Measurements from ENCODE around the gene CAPN11. TPM values are rescaled to one million over a fixed set of nuclear protein-coding genes. Genes with fewer than 3 reads are reported as not detected.

CAPN11 gene
- total and polyA plus RNA-seq, 2 experiments from 2014 or later, result 1.1 to 1.7 TPM

DNA sequence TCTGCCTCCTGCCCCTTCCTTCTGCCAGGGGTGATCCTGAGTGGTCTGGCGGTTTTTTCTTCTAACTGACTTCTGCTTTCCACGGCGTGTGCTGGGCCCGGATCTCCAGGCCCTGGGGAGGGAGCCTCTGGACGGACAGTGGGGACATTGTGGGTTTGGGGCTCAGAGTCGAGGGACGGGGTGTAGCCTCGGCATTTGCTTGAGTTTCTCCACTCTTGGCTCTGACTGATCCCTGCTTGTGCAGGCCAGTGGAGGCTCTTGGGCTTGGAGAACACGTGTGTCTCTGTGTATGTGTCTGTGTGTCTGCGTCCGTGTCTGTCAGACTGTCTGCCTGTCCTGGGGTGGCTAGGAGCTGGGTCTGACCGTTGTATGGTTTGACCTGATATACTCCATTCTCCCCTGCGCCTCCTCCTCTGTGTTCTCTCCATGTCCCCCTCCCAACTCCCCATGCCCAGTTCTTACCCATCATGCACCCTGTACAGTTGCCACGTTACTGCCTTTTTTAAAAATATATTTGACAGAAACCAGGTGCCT, 75.0 kb downstream of the CAPN11 start (continued):
- TF ChIP-seq, protein P1, sequence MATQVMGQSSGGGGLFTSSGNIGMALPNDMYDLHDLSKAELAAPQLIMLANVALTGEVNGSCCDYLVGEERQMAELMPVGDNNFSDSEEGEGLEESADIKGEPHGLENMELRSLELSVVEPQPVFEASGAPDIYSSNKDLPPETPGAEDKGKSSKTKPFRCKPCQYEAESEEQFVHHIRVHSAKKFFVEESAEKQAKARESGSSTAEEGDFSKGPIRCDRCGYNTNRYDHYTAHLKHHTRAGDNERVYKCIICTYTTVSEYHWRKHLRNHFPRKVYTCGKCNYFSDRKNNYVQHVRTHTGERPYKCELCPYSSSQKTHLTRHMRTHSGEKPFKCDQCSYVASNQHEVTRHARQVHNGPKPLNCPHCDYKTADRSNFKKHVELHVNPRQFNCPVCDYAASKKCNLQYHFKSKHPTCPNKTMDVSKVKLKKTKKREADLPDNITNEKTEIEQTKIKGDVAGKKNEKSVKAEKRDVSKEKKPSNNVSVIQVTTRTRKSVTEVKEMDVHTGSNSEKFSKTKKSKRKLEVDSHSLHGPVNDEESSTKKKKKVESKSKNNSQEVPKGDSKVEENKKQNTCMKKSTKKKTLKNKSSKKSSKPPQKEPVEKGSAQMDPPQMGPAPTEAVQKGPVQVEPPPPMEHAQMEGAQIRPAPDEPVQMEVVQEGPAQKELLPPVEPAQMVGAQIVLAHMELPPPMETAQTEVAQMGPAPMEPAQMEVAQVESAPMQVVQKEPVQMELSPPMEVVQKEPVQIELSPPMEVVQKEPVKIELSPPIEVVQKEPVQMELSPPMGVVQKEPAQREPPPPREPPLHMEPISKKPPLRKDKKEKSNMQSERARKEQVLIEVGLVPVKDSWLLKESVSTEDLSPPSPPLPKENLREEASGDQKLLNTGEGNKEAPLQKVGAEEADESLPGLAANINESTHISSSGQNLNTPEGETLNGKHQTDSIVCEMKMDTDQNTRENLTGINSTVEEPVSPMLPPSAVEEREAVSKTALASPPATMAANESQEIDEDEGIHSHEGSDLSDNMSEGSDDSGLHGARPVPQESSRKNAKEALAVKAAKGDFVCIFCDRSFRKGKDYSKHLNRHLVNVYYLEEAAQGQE (IDR thresholded peaks at IDR 0.05; ENCODE audit: unreplicated experiment), result no peak
- no peak for TF ChIP-seq ZNF114 (CRISPR knock-in tag; IDR thresholded peaks at IDR 0.05)
- no peak for TF ChIP-seq EZH2 (IDR thresholded peaks at IDR 0.05; ENCODE audit: low read depth, unreplicated experiment)
- TF ChIP-seq POLR2AphosphoS5 (IDR thresholded peaks at IDR 0.05; ENCODE audit: low read depth), result no peak
- TF ChIP-seq ZNF331 (CRISPR knock-in tag; IDR thresholded peaks at IDR 0.05; ENCODE audit: low read depth), result no peak
- TF ChIP-seq, protein P2, sequence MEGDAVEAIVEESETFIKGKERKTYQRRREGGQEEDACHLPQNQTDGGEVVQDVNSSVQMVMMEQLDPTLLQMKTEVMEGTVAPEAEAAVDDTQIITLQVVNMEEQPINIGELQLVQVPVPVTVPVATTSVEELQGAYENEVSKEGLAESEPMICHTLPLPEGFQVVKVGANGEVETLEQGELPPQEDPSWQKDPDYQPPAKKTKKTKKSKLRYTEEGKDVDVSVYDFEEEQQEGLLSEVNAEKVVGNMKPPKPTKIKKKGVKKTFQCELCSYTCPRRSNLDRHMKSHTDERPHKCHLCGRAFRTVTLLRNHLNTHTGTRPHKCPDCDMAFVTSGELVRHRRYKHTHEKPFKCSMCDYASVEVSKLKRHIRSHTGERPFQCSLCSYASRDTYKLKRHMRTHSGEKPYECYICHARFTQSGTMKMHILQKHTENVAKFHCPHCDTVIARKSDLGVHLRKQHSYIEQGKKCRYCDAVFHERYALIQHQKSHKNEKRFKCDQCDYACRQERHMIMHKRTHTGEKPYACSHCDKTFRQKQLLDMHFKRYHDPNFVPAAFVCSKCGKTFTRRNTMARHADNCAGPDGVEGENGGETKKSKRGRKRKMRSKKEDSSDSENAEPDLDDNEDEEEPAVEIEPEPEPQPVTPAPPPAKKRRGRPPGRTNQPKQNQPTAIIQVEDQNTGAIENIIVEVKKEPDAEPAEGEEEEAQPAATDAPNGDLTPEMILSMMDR (conservative IDR thresholded peaks at IDR 0.05; ENCODE audit: low read depth in 2 of 2), result no peak
- TF ChIP-seq NANOG (IDR thresholded peaks at IDR 0.05; ENCODE audit: borderline replicate concordance), result no peak

Small RNA genes lying within 50 kb of the gene (small RNA-seq; reads per million reads assigned to genes)
- gene RN7SL811P (ENCODE audit: low replicate concordance), result not detected

Other genes with a start within 250 kb of the CAPN11 start
- gene MRPL14, start 31.4 kb upstream of the CAPN11 start, total RNA-seq (2014; rRNA removed; shearing (Covaris generic)), result 62.6 and 70.0 TPM in 2 replicates
- gene MRPL14, start 31.4 kb upstream of the CAPN11 start, polyA plus RNA-seq (2016; fragmentation: Nextera tagmentation; extraction: Ambion mirVana), result 178 and 191 TPM in 2 replicates
- gene TMEM63B, start 31.3 kb upstream of the CAPN11 start, total RNA-seq (2014; rRNA removed; shearing (Covaris generic)), result 30.2 and 36.0 TPM in 2 replicates
- gene TMEM63B, start 31.3 kb upstream of the CAPN11 start, polyA plus RNA-seq (2016; fragmentation: Nextera tagmentation; extraction: Ambion mirVana), result 8.0 and 10.1 TPM in 2 replicates
- gene MYMX, start 58.1 kb downstream of the CAPN11 start, total RNA-seq (2014; rRNA removed; shearing (Covaris generic)), result 2.8 TPM in 2 replicates
- 5.2 and 7.1 TPM in 2 replicates for gene MYMX, start 58.1 kb downstream of the CAPN11 start, polyA plus RNA-seq (2016; fragmentation: Nextera tagmentation; extraction: Ambion mirVana)
- 149 and 169 TPM in 2 replicates for gene SLC29A1, start 64.8 kb downstream of the CAPN11 start, total RNA-seq (2014; rRNA removed; shearing (Covaris generic))
- gene SLC29A1, start 64.8 kb downstream of the CAPN11 start, polyA plus RNA-seq (2016; fragmentation: Nextera tagmentation; extraction: Ambion mirVana), result 67.6 and 73.1 TPM in 2 replicates
- gene HSP90AB1, start 88.3 kb downstream of the CAPN11 start, total RNA-seq (2014; rRNA removed; shearing (Covaris generic)), result 2,361 and 2,444 TPM in 2 replicates
- 1,345 and 1,425 TPM in 2 replicates for gene HSP90AB1, start 88.3 kb downstream of the CAPN11 start, polyA plus RNA-seq (2016; fragmentation: Nextera tagmentation; extraction: Ambion mirVana)
- 30.5 and 30.9 TPM in 2 replicates for gene SLC35B2, start 98.7 kb downstream of the CAPN11 start, total RNA-seq (2014; rRNA removed; shearing (Covaris generic))
- 14.0 and 14.7 TPM in 2 replicates for gene SLC35B2, start 98.7 kb downstream of the CAPN11 start, polyA plus RNA-seq (2016; fragmentation: Nextera tagmentation; extraction: Ambion mirVana)
- gene NFKBIE, start 106.7 kb downstream of the CAPN11 start, total RNA-seq (2014; rRNA removed; shearing (Covaris generic)), result 19.8 and 25.9 TPM in 2 replicates
- gene NFKBIE, start 106.7 kb downstream of the CAPN11 start, polyA plus RNA-seq (2016; fragmentation: Nextera tagmentation; extraction: Ambion mirVana), result 12.8 and 14.6 TPM in 2 replicates
- gene TMEM151B, start 111.6 kb downstream of the CAPN11 start, total RNA-seq (2014; rRNA removed; shearing (Covaris generic)), result 11.5 and 14.6 TPM in 2 replicates
- gene TMEM151B, start 111.6 kb downstream of the CAPN11 start, polyA plus RNA-seq (2016; fragmentation: Nextera tagmentation; extraction: Ambion mirVana), result 0.91 and 1.5 TPM in 2 replicates
- gene AARS2, start 154.5 kb downstream of the CAPN11 start, total RNA-seq (2014; rRNA removed; shearing (Covaris generic)), result 19.8 and 23.2 TPM in 2 replicates
- gene AARS2, start 154.5 kb downstream of the CAPN11 start, polyA plus RNA-seq (2016; fragmentation: Nextera tagmentation; extraction: Ambion mirVana), result 5.5 and 6.5 TPM in 2 replicates
- gene SPATS1, start 183.8 kb downstream of the CAPN11 start, total RNA-seq (2014; rRNA removed; shearing (Covaris generic)), result not detected in 2 replicates
- not detected in 2 replicates for gene SPATS1, start 183.8 kb downstream of the CAPN11 start, polyA plus RNA-seq (2016; fragmentation: Nextera tagmentation; extraction: Ambion mirVana)
- gene CDC5L, start 228.9 kb downstream of the CAPN11 start, total RNA-seq (2014; rRNA removed; shearing (Covaris generic)), result 28.1 and 32.5 TPM in 2 replicates
- gene CDC5L, start 228.9 kb downstream of the CAPN11 start, polyA plus RNA-seq (2016; fragmentation: Nextera tagmentation; extraction: Ambion mirVana), result 24.6 and 27.0 TPM in 2 replicates

Measured in GM23338 (cell line).